Smooth muscle cell (in vitro differentiated cells): Measurements from ENCODE around the gene CLRN3. TPM values are rescaled to one million over a fixed set of nuclear protein-coding genes. Genes with fewer than 3 reads are reported as not detected.

Experiments
- DNase-seq: peaks from one replicate; lab custom pipeline; 2025; ENCODE audit not compliant: unreplicated experiment; lab: John Stamatoyannopoulos, UW
- H2AFZ ChIP-seq: fragments of 200-600 bp; sonication (generic); 2 replicates; pipeline ENCODE4 v1.6.0; 2016; ENCODE audit warnings: antibody characterized with exemption, low read depth, mild to moderate bottlenecking
- H3F3A ChIP-seq: fragments of 200-600 bp; sonication (generic); 2 replicates; pipeline ENCODE4 v1.6.0; 2017; ENCODE audit warnings: antibody characterized with exemption, low read depth
- H3K27ac ChIP-seq: fragments of 200-600 bp; sonication (generic); 2 replicates; pipeline ENCODE4 v1.5.1; 2016; ENCODE audit warnings: low read depth, mild to moderate bottlenecking
- H3K27me3 ChIP-seq: fragments of 200-600 bp; sonication (generic); 2 replicates; pipeline ENCODE4 v1.6.1; 2016; ENCODE audit warnings: low read depth, mild to moderate bottlenecking
- H3K36me3 ChIP-seq: fragments of 200-600 bp; sonication (generic); 2 replicates; pipeline ENCODE4 v1.5.1; 2016; ENCODE audit warnings: low read depth
- H3K4me1 ChIP-seq: fragments of 200-600 bp; sonication (generic); 2 replicates; pipeline ENCODE4 v1.5.1; 2016; ENCODE audit warnings: low read depth
- H3K4me2 ChIP-seq: fragments of 200-600 bp; sonication (generic); 2 replicates; pipeline ENCODE4 v1.6.0; 2016; ENCODE audit warnings: mild to moderate bottlenecking
- H3K4me3 ChIP-seq: fragments of 200-600 bp; sonication (generic); 2 replicates; pipeline ENCODE4 v1.5.1; 2016; ENCODE audit warnings: mild to moderate bottlenecking
- H3K79me2 ChIP-seq: fragments of 200-600 bp; sonication (generic); 2 replicates; pipeline ENCODE4 v1.6.0; 2016; ENCODE audit warnings: low read depth, mild to moderate bottlenecking
- H3K9ac ChIP-seq: fragments of 200-600 bp; sonication (generic); 2 replicates; pipeline ENCODE4 v1.6.0; 2016; ENCODE audit warnings: low read depth
- H3K9me3 ChIP-seq: fragments of 200-600 bp; sonication (generic); replicated peaks from 2 replicates; pipeline ENCODE4 v1.5.1; 2016; ENCODE audit warnings: low read depth
- H4K20me1 ChIP-seq: fragments of 200-600 bp; sonication (generic); 2 replicates; pipeline ENCODE4 v1.6.0; 2016; ENCODE audit warnings: low read depth
- CTCF ChIP-seq: fragments of 200-600 bp; sonication (generic); IDR thresholded peaks from 2 replicates; pipeline ENCODE4 v1.5.1; 2017; ENCODE audit warnings: borderline replicate concordance, mild to moderate bottlenecking, antibody characterized with exemption; ENCODE audit not compliant: insufficient read depth, poor library complexity, severe bottlenecking
- WGBS: methylation state at CpG from one replicate; pipeline ENCODE4 v1.1.7; 2016; ENCODE audit warnings: low lambda C conversion rate; 5-methylcytosine and 5-hydroxymethylcytosine counted together
- polyA plus RNA-seq: library from polyadenylated mRNA; unstranded; fragments of >200 nt; fragmentation: Nextera tagmentation; extraction: Ambion mirVana; gene quantifications from 2 replicates; pipeline ENCODE4 v1.2.1, GENCODE V29; 2016
- total RNA-seq: library from RNA; depleted of rRNA; stranded (reverse); fragments of >200 nt; gene quantifications from 2 replicates; pipeline ENCODE4 v1.2.3, GENCODE V29; 2014

The CLRN3 gene
- total and polyA plus RNA-seq, 2 experiments from 2014 or later = not detected

DNA sequence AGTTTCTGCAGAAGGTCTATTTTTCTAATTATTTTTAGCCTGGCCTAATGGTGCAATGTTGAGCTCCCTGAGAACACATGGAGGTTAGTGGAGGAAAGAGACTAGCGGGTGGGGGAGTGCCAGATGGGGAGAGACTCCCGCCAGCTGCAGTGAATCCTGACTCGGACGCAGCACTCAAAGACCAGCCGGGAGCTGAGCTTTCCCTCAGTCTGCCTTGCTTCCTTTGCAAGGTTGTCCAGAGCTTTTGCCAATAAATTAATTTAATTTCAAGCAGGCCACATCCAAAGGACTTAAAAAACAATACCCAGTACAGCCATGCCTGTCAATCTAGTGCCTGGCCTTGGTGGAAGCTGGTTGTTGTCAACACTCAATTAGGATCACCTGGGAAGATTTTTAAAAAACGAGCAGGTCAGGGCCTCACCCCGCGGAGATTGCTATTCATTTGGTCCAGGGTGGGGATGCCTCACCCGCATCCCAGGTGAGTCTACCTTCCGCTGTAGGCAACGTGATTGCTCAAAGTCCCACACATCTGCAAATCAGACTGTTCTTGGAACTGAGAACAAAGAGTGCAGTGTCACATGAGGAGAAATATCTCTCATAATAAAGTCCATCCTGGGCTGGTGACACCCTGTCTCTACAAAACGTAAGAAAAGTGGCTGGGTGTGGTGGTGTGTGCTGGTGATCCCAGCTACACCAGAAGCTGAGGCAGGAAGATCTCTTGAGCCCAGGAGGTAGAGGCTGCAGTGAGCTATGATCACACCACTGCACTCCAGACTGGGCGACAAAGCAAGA lies 4.0 kb downstream of the CLRN3 start:
- no peaks in the 10 kb centered on the region for H3K9me3 ChIP-seq
- H3K4me2 ChIP-seq = no peak overlapping the region
- H2AFZ ChIP-seq = no peak overlapping the region
- H4K20me1 ChIP-seq = no peaks in the 10 kb centered on the region
- no peak overlapping the region for H3K9ac ChIP-seq
- TF ChIP-seq CTCF = no peak
- H3K79me2 ChIP-seq = no peaks in the 10 kb centered on the region
- H3K27ac ChIP-seq = peak overlapping the region; percentile 86
- H3K4me3 ChIP-seq = no peak overlapping the region
- 91% methylated on average over 13 of the region's 13 CpGs for WGBS
- H3K27me3 ChIP-seq = no peaks in the 10 kb centered on the region
- DNase-seq = no peak
- no peaks in the 10 kb centered on the region for H3K4me1 ChIP-seq
- no peaks in the 10 kb centered on the region for H3K36me3 ChIP-seq
- H3F3A ChIP-seq = no peaks in the 10 kb centered on the region

GRCh38 chr10:127887541-127888415 lies 5.0 kb downstream of the CLRN3 start:
- DNase-seq = no peak
- Histone ChIP-seq H3K27me3 (no peaks in the 10 kb centered on the region), H3K4me1 (no peaks in the 10 kb centered on the region), H3K79me2 (no peaks in the 10 kb centered on the region), H3K4me2 (no peak overlapping the region), H3K9me3 (no peaks in the 10 kb centered on the region), H3K36me3 (no peaks in the 10 kb centered on the region), H3K9ac (no peak overlapping the region), H4K20me1 (no peaks in the 10 kb centered on the region), H2AFZ (no peak overlapping the region), H3K4me3 (no peak overlapping the region), H3K27ac (no peak overlapping the region), H3F3A (no peaks in the 10 kb centered on the region)
- 88% methylated on average over 16 of the region's 16 CpGs for WGBS
- TF ChIP-seq CTCF = no peak

GRCh38 chr10:127886371-127887051 lies 6.2 kb downstream of the CLRN3 start:
- Histone ChIP-seq H3K9me3 (no peaks in the 10 kb centered on the region), H3K4me3 (no peak overlapping the region), H3K79me2 (no peaks in the 10 kb centered on the region), H3K27ac (no peak overlapping the region), H2AFZ (no peak overlapping the region), H3K36me3 (no peaks in the 10 kb centered on the region), H4K20me1 (no peaks in the 10 kb centered on the region), H3K27me3 (no peaks in the 10 kb centered on the region), H3K4me2 (no peak overlapping the region), H3K9ac (no peak overlapping the region), H3F3A (no peaks in the 10 kb centered on the region), H3K4me1 (no peaks in the 10 kb centered on the region)
- TF ChIP-seq CTCF = no peak
- 92% methylated on average over 11 of the region's 12 CpGs for WGBS
- DNase-seq = no peak
